Lower leg skin (tissue), 3 donors: ENCODE data around the gene UBXN11.

Experiments used
- POLR2A ChIP-seq, 2 donors: fragments of 450-650 bp; IDR thresholded peaks; one replicate each; pipeline ENCODE4 v1.6.1; 2016 to 2017; ENCODE audit warnings: antibody characterized with exemption in 2 of 2, mild to moderate bottlenecking in 1 of 2, moderate library complexity in 1 of 2
- TF ChIP-seq, protein P1 (sequence below), 3 donors: fragments of 450-650 bp; IDR thresholded peaks; one replicate each; pipeline ENCODE4 v1.5.1; 2016; ENCODE audit warnings: antibody characterized with exemption in 3 of 3, mild to moderate bottlenecking in 3 of 3, moderate library complexity in 2 of 3

DNA sequence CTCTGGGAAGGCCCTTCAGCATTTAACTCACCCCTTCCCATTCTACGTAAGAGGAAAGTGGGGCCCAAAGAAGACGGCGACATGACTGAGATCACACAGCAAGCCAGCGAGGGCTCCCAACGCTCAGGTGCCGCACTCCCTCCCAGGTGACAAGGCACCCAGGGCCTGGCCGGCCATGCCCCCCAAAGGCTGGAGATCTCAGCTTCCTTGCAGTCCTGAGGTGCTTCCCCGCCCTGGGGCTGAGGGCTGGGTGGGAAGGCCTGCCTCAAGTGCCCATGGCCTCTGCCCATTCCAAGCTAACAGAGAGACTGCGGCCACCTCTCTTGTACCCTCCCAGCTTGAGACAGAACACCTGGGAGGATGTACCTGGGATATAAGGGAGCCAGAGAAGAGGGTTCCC, 48.5 kb upstream of the UBXN11 start:
- TF ChIP-seq, protein P1, sequence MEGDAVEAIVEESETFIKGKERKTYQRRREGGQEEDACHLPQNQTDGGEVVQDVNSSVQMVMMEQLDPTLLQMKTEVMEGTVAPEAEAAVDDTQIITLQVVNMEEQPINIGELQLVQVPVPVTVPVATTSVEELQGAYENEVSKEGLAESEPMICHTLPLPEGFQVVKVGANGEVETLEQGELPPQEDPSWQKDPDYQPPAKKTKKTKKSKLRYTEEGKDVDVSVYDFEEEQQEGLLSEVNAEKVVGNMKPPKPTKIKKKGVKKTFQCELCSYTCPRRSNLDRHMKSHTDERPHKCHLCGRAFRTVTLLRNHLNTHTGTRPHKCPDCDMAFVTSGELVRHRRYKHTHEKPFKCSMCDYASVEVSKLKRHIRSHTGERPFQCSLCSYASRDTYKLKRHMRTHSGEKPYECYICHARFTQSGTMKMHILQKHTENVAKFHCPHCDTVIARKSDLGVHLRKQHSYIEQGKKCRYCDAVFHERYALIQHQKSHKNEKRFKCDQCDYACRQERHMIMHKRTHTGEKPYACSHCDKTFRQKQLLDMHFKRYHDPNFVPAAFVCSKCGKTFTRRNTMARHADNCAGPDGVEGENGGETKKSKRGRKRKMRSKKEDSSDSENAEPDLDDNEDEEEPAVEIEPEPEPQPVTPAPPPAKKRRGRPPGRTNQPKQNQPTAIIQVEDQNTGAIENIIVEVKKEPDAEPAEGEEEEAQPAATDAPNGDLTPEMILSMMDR (IDR thresholded peaks at IDR 0.05): no peak
- TF ChIP-seq POLR2A (IDR thresholded peaks at IDR 0.05): no peak
